SIG-M5 treated with dmso at 0.1 percent for 504 hours (cell line): Measurements from ENCODE around the gene NFKBIB.

Experiments
- DNase-seq: peaks from one replicate; lab custom pipeline; 2025; ENCODE audit not compliant: unreplicated experiment; lab: John Stamatoyannopoulos, UW

The NFKBIB gene

DNA sequence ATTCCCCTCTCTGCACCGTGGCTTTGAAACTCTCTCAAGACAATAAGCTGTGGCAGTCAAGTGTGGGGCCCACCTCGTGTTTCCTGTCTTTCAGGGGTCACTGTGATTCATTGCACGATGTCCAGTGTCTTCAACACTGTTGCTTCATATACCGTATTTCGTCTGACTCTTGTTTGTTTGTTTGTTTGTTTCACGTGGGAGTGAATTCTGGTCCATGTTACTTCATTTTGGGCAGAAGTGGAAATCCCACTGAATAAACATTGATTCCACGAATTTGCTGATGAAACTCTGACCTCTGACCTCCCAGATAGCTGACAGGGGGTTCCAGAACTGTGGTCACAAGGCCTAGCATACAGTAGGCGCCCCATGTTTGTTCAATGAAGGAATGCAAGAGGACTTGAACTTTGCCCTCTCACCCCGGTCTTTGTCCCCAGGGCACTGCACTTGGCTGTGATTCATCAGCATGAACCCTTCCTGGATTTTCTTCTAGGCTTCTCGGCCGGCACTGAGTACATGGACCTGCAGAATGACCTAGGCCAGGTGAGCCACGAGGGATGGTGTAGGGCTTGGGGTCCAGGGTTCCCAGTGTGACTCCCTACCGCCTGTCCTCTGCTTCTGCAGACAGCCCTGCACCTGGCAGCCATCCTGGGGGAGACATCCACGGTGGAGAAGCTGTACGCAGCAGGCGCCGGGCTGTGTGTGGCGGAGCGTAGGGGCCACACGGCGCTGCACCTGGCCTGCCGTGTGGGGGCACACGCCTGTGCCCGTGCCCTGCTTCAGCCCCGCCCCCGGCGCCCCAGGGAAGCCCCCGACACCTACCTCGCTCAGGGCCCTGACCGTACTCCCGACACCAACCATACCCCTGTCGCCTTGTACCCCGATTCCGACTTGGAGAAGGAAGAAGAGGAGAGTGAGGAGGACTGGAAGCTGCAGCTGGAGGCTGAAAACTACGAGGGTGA lies 5.1 kb downstream of the NFKBIB start:
- no peak for DNase-seq

DNA sequence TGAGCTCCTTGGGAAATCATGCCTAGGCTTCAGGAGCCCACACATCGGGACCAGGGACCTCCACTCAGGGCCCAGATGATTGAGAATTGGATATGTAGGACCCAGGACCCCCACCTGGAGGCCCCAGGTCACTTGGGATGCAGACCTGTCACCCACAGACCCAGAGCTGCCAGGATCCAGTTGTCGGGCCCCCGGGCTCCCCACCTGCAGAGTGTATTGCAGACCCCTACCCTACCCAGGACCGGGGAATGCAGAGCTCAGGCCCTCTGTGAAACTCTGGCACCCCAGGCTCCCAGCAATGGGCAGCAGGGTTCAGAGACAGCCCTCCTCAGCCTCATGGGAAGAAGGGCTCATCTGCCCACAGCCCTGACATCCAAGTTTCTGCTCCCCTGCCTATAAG lies 5.9 kb downstream of the NFKBIB start:
- DNase-seq: no peak

DNA sequence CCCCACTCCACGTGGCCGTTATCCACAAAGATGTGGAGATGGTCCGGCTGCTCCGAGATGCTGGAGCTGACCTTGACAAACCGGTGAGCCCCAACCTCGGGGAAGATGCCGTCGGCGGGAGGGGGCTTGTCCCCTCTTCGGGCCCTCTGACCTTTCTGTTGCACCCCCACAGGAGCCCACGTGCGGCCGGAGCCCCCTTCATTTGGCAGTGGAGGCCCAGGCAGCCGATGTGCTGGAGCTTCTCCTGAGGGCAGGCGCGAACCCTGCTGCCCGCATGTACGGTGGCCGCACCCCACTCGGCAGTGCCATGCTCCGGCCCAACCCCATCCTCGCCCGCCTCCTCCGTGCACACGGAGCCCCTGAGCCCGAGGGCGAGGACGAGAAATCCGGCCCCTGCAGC lies 7.5 kb downstream of the NFKBIB start:
- DNase-seq: no peak

DNA sequence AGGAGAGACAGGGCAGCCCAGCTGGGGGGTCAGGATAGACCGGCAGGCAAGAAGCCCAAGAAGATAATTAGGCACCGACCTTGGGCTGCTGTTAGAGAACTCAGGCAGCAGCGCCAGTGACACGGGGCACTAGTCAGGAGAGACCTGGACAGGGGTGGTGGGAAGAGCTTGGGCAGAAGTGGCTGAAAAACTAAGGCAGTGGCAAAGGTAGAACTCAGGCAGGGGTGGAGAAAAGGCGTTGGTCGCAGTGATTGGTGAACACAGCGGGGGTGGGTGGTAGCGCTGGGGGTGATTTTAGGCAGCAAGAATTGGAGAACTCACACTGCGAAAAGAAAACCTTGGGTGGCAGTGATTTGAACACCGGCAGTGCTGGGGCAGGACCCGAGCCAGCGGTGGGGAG lies 7.9 kb downstream of the NFKBIB start:
- no peak for DNase-seq

DNA sequence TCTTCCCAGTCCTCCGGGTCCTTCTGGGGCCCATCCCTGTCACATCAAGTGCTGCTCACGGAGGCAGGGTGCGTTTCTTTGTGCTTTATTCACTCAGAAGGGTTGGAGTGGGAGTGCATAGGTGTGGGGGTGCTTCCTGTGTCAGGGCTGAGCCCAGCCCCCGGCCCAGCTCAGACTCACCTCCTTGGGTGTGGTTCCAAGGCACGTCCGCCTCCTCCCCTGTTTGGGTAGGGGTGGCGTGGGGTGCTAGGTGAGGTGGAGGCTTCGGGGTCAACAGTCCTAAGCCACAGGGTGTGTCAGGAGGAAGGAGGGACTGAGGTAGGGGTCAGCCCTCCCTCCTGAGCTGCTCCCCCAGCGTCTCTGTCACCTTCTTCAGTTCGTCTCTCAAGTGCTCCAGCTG lies 9.1 kb downstream of the NFKBIB start:
- DNase-seq: no peak

DNA sequence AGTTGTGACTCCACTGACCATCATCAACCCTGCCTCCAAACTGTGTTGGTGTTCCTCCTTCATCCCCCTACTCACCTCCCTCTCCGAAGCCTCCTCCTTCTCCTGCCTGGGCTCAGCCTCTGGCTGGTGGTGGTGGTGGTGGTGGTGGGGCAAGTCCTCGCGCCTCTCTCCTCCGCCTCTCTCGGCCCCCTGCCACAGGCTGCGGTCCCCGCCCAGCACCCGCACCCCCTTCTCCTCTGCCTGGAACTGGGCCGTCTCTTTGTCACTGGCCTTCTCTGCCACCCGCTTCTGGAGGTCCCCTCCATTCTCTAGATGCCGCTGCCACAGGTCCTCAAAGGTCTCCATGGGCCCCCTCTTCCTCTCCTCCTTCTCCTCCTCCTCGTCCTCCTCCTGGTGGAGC lies 10.7 kb downstream of the NFKBIB start:
- DNase-seq: no peak

DNA sequence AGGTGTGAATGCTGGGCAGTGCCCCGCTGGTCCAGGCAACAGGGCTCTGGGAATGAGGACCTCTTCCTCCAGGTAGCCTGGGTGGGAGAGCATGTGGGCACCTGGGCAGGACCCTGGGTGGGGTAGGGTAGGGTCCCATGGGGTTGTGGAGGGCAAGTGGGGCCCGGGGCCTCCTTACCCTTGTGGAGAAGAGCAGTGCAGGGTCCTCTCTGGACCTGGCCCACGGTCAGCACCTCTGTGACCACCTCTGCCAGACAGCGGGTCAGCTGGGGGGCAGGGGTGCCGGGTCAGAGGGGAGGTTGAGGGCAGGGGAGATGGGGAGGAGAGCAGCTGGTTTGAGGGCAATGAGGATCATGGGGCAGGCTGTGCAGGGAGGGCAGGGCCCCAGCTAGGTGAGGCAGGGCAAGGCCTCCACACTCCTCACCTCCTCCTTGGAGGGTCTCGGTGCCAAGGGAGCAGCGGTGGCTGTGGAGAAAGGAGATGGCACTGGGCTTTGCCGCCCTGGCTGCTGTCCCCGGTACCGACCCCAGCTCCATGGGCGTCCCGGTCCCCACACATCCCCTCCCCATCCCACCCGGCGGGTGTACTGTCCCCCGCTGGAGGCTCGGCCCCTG lies 11.7 kb downstream of the NFKBIB start:
- no peak for DNase-seq

DNA sequence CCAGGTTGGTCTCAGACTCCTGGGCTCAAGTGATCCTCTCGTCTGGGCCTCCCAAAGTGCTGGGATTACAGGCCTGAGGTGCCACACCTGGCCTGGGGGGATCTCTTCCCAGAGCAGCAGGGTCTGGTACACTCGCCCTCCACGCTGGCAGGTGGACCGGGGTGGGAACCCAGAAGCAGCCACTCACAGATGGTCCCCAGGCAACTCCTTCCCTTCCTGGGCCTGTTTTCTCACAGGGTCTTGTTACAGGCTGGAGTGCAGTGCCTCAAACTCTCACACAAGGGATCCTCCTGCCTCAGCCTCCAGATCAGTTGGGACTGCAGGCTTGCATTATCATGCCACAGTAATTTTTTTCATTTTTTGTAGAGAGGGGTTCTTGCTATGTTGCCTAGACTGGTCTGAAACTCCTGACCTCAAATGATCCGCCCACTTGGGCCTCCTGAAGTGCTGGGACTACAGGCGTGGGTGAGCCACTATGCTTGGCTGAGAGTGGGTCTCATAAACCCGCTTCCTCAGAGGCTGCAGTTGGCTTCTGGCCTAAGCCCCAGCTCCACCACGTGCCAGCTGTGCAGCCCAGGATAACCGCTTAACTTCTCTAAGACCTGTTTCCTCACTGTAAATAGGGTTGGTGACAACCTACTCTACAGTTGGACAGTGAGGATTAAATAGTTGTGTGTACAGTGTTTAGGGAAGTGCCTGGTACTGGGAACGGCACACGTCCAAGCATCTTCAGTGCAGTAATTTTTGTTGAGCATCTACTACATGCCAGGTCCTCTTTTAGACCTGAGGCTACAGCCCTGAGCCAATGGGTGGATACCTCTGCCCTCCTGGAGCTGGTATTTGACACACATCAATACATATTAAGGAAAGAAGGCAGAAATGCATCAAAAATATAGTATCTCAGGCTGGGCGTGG lies 13.1 kb downstream of the NFKBIB start:
- DNase-seq: no peak

DNA sequence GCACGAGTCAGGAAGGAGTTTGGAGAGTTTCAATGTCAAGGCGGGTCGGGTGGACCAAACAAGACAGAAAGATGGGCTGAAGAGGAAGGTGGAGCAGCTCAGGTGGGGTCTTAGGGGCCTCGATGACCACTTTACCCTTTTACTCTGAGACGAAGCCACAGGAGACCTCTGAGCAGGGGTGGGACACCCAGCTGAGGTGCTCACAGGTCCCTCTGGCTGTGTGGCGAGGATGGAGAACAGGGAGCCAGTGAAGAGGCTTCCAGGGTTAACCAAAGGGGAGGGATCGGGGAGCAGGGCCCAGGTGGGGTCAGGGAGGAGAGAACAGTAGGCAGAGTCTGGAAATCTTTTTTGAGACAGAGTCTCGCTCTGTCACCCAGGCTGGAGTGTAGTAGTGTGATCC lies 14.2 kb downstream of the NFKBIB start:
- no peak for DNase-seq

DNA sequence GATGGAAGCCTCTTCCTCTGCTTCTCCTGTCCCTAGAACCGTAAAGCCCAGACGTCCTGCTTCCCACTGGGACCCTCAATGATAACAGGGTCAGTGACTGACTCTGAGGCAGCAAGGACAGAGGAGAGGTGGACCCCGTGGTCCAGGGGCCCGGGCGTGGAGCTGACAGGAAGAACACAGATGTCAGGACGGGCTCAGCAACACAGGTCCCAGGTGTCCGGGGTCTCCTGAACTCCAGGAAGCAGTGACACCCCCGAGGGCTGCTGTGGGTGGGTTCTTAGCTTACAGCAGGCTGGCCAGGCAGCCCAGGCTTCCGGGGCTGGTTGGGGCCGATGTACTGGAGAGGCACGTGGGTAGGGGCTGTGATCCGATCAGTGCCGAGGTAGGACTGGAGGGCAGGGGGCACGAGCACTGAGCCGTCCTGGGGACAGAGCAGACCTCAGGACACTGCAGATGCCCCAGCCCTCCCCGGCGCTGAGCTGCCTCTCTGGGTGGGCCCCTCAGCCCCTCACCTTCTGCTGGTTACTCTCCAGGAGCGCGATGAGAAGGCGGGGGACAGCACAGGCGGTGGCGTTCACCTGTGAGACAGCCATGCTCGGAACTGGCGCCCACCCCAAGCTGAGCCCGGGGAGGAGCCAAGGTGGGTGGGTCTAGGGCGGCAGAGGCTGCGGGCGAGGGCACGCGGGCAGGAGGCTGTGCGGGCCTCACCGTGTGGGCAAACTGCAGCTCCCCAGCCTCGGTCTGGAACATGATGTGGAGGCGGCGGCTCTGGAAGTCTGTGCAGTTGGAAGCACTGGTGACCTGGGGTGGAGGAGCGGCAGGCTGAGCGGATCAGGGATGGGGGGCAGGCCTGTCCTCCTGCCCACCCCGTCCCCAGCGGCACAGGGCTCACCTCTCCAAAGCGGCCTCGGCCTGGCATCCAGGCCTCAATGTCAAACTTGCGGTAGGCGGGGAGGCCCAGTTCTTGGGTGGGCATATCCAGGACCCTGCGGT lies 15.9 kb downstream of the NFKBIB start:
- DNase-seq: no peak

DNA sequence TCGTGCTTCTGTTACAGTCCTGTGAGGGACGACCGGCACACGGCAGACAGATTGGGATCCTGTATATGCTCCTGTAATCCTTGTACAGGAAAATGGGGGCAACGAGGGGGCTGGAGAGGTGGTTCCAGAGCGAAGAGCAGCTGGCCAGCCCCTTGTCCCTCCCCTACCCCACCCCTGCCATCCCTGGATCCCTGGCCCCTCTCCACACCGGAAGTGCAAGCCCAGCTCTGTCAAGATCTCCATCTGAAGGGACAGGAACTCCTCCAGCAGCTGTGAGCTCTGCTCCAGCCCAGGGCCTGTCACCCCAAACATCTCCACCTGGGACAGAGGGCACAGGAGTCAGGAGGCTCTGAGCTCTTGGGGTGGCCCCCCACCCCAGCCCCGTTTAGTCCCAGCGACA lies 17.7 kb downstream of the NFKBIB start:
- DNase-seq: no peak

DNA sequence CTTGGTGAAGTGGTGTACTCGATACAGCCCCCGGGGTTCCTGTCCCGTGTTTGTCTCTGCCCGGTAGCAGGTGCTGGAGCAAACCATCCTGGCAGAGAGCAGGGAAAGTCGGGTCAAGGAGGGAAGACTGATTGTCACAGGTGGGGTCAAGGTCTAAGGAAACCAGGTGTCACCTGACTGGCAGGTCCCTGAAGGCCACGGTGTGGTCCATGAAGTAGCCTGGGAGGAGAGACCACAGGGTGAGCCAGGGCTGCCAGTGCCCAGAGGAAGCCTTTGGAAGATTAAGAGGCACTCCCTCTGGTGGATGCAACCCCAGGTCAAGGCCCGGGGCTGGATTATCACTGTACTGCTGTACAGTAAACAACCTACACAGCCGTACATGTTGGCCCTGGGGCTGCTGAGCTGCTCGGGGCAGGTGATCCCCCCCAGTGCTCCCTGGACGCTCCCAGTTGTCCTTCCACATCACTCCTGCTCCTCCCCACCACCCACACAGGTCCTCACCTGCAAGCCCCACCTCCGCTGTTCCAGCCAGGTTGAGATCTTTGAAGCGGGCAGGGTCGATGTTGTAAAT lies 18.2 kb downstream of the NFKBIB start:
- DNase-seq: peak; percentile 21

DNA sequence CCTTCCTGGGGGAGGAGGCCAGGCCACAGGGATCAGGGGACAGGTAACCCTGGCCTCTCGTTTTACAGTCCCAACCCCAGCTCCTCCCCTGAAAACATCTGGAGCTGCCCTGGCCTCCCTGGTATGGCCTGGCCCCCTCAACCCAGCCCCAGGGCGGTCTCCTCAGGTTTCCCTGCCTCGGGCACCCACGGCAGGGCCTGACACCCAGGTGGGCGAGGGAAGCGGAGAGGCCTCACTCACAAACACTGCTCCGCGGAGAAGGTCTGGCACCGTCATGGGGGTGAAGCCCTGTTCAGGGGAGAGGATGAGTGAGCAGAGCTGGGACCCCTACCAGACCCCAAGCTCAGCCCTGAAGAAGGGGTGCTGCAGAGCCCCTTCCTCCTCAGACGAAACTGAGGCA lies 18.8 kb downstream of the NFKBIB start:
- no peak for DNase-seq

DNA sequence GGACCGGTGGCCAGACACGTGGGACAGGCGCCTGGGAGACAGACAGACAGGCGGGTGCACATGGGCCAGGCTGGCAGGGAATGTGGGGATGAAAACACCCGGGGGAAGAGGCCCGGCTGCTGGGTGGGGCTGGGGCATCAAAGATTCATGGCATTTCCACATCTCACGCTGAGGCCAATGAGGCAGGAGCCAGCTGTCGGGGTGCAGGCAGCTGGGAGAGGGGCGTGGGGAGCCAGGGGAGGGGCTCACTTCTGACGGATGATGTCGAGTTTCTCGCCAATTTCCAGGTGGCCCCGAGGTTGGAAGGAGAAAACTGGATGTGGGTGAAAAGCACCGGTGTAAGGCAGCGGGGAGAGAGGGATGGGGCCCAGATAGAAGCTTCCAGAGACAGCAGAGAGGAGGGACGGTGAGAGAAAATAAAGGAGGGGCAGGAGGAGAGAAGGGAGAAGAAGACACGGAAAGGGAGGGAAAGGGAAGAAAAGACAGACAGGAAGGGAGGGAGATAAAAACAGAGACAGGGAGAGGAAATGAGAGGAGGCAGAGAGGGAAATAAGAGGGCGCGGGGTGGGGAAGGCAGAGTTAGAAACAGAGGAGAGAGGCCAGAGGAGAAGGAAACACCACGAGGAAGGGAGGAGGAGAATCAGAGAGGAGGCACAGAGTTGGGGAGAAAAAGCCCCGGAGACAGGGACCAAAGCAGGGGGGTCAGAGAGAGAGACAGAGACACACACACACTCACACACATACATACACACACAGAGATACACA lies 20.2 kb downstream of the NFKBIB start:
- no peak for DNase-seq

DNA sequence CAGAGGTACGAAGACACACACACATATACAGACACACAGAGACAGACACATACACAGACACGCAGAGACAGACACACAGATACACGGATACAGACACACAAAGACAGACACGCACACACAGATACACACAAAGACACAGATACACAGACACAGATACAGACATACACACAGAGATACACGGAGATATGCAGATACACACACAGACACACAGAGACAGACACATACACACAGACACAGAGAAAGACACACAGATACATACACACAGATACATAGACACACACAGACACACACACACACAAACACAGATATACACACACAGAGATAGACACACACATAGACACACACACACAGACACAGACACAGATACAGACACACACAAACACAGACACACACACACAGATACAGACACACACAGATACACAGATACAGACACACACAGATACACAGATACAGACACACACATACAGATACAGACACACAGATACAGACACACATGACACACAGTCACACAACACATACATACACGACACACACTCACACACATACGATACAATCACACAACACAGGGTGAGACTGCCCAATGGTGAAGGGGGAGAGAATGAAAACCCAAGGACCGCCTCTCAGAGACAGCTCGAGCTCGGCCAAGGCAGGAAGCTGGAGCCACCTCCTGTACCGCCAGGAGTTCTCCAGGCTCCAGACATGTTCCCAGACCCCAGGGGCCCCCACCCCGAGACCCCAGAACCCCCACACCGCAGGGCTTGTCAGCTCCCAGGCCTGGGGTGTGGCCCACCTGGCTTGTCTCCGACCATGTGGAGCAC lies 21.0 kb downstream of the NFKBIB start:
- DNase-seq: no peak

DNA sequence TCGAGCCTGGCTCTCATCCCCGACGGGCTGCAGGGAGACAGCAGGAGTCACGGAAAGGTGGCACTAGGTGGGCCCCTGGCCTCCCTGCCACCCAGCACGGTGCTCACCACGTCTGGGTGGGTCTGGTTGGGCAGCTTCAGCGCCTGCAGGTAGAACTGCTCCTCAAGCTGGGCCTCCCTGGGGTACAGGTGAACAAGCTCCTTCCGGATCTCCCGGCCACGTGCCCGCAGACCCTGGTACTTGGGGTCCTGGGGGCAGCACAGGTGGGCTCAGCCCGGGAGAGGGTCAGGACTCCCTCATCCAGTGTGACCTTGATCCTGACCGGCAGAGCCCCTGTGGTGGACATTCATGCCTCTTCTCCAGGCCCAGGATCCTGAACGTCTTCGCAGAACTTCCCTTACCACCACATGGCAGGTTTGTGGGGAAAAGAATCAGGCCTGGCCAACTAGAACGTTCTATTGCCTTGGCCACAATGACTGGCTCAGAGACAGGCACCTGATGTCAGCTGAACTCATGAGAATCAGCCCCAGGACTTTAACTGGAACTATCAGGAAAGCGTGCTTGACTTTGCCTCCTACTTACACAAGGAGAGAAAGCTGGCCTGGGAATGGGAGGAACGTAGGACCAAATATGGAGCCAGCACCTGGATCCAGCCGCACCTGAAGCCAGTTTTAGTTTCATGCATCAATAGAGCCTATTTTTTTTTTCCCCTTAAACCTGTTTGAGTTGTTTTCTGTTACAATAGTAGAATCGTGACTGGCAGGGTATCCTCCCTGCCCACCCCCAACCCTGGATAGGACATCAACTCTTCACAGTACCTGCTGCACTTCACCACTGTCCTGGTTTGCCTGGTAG lies 21.9 kb downstream of the NFKBIB start:
- no peak for DNase-seq

DNA sequence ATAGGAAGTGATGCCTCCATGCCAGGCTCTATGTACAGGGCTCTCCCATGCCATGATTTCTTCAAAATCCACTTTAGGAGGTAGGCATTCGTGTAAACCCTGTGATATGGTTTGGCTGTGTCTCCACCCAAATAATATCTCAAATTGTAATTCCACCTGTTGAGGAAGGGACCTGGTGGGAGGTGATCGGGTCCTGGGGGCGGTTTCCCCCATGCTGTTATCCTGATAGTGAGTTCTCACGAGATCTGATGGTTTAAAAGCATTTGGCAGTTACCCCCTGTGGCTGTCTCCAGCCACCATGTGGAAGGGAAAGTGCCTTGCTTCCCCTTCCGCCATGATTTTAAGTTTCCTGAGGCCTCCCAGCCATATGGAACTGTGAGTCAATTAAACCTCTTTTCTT lies 22.7 kb downstream of the NFKBIB start:
- DNase-seq: no peak
